ENCODE data around the gene SMG6. TPM values are rescaled to one million over a fixed set of nuclear protein-coding genes. Genes with fewer than 3 reads are reported as not detected.

The SMG6 gene
- total and polyA plus RNA-seq, 8 donors = 27.7 to 42.2 (median 38.5) TPM

GRCh38 chr17:2085648-2085949 is 218.0 kb downstream of the SMG6 start:
- intact Hi-C loops (cut with DNase I) = no loop called here
- no peak overlapping the region for H3K4me3 ChIP-seq
- no peaks in the 10 kb centered on the region for H3K27me3 ChIP-seq
- H3K4me1 ChIP-seq = peaks cover 58 to 90% of the 10 kb centered on the region in 2 donors
- DNase-seq (peak in 1 of 4 donors; percentile 84), ATAC-seq (no peak)
- peak overlapping the region; percentile 82 to 87 for H3K27ac ChIP-seq
- no peaks in the 10 kb centered on the region for H3K9me3 ChIP-seq
- no peak for TF ChIP-seq CTCF (IDR thresholded peaks at IDR 0.05)
- peaks cover 0 to 15% of the 10 kb centered on the region in 2 donors for H3K36me3 ChIP-seq

- Histone ChIP-seq H3K27me3 (no peaks in the 10 kb centered on the region), H3K27ac (peak overlapping the region; percentile 82 to 87), H3K36me3 (peaks cover 0 to 20% of the 10 kb centered on the region in 2 donors), H3K4me3 (no peak overlapping the region), H3K4me1 (peaks cover 52 to 85% of the 10 kb centered on the region in 2 donors), H3K9me3 (no peaks in the 10 kb centered on the region)
- ATAC-seq = peak; percentile 6
- intact Hi-C loops (cut with DNase I) = no loop called here
- peak in 1 of 4 donors; percentile 88 for DNase-seq
- TF ChIP-seq CTCF (IDR thresholded peaks at IDR 0.05) = no peak
These were observed 218.6 kb downstream of the SMG6 start for GRCh38 chr17:2084766-2085647.

GRCh38 chr17:2084036-2084765 is 219.4 kb downstream of the SMG6 start:
- peaks cover 44 to 77% of the 10 kb centered on the region in 2 donors for H3K4me1 ChIP-seq
- no peak for DNase-seq
- no peak overlapping the region for H3K4me3 ChIP-seq
- ATAC-seq = peak; percentile 26
- intact Hi-C loops (cut with DNase I) = no loop called here
- no peaks in the 10 kb centered on the region for H3K27me3 ChIP-seq
- no peak for TF ChIP-seq CTCF (IDR thresholded peaks at IDR 0.05)
- peak overlapping the region; percentile 82 to 87 for H3K27ac ChIP-seq
- peaks cover 0 to 24% of the 10 kb centered on the region in 2 donors for H3K36me3 ChIP-seq
- no peaks in the 10 kb centered on the region for H3K9me3 ChIP-seq

- intact Hi-C loops (cut with DNase I) = no loop called here
- DNase-seq (peak in 1 of 4 donors; percentile 75), ATAC-seq (peak; percentile 75)
- Histone ChIP-seq H3K4me3 (no peak overlapping the region), H3K4me1 (peaks cover 38 to 71% of the 10 kb centered on the region in 2 donors), H3K9me3 (no peaks in the 10 kb centered on the region), H3K36me3 (peaks cover 0 to 30% of the 10 kb centered on the region in 2 donors), H3K27me3 (no peaks in the 10 kb centered on the region), H3K27ac (peak overlapping the region; percentile 82 to 87)
- TF ChIP-seq CTCF (IDR thresholded peaks at IDR 0.05) = no peak
These were observed 220.0 kb downstream of the SMG6 start for GRCh38 chr17:2083613-2084035.

Measured in left lung (tissue), 10 donors.